Loucy (cell line): ENCODE measurements around the gene MELK.

ENCODE experiments used
- H2AFZ ChIP-seq: fragments of 200-600 bp; sonication (generic); 2 replicates; pipeline ENCODE4 v1.6.0; 2016; ENCODE audit warnings: antibody characterized with exemption, mild to moderate bottlenecking, low read length, moderate library complexity
- H3F3A ChIP-seq: fragments of 200-600 bp; 2 replicates; pipeline ENCODE4 v1.6.0; 2016; ENCODE audit warnings: antibody characterized with exemption, low read depth, mild to moderate bottlenecking
- H3K27me3 ChIP-seq: fragments of 200-600 bp; sonication (generic); 2 replicates; pipeline ENCODE4 v1.6.1; 2014; ENCODE audit warnings: low read length, mild to moderate bottlenecking; ENCODE audit not compliant: insufficient read depth, poor library complexity, severe bottlenecking
- H3K36me3 ChIP-seq: fragments of 200-600 bp; sonication (generic); 2 replicates; pipeline ENCODE4 v1.6.1; 2016; ENCODE audit warnings: low read length; ENCODE audit not compliant: insufficient read depth
- H3K4me1 ChIP-seq: fragments of 200-600 bp; sonication (generic); 2 replicates; pipeline ENCODE4 v1.5.1; 2014; ENCODE audit warnings: low read length, mild to moderate bottlenecking; ENCODE audit not compliant: insufficient read depth, poor library complexity, severe bottlenecking
- H3K4me2 ChIP-seq: fragments of 200-600 bp; sonication (generic); 2 replicates; pipeline ENCODE4 v1.6.0; 2014; ENCODE audit warnings: antibody characterized with exemption, low read length, low read depth, mild to moderate bottlenecking; ENCODE audit not compliant: poor library complexity, severe bottlenecking
- H3K4me3 ChIP-seq: fragments of 200-600 bp; sonication (generic); 2 replicates; pipeline ENCODE4 v1.5.1; 2014; ENCODE audit warnings: low read length, mild to moderate bottlenecking, mixed read lengths; ENCODE audit not compliant: poor library complexity, severe bottlenecking
- H3K79me2 ChIP-seq: fragments of 200-600 bp; sonication (generic); 2 replicates; pipeline ENCODE4 v1.6.1; 2014; ENCODE audit warnings: low read length; ENCODE audit not compliant: insufficient read depth
- H3K9ac ChIP-seq: fragments of 200-600 bp; sonication (generic); 2 replicates; pipeline ENCODE4 v1.6.0; 2014; ENCODE audit warnings: mild to moderate bottlenecking, low read depth, low read length, moderate library complexity; ENCODE audit not compliant: poor library complexity, severe bottlenecking
- H3K9me2 ChIP-seq: fragments of 200-600 bp; sonication (generic); replicated peaks from 2 replicates; pipeline ENCODE4 v1.6.1; 2016; ENCODE audit warnings: low read depth, low read length, mixed read lengths
- H3K9me3 ChIP-seq: fragments of 200-600 bp; sonication (generic); 2 replicates; pipeline ENCODE4 v1.6.1; 2014; ENCODE audit warnings: mild to moderate bottlenecking, antibody characterized with exemption, low read length, low read depth; ENCODE audit not compliant: insufficient read depth
- H4K20me1 ChIP-seq: fragments of 200-600 bp; sonication (generic); 2 replicates; pipeline ENCODE4 v1.6.0; 2014; ENCODE audit warnings: antibody characterized with exemption, low read length, mild to moderate bottlenecking; ENCODE audit not compliant: insufficient read depth, poor library complexity, severe bottlenecking
- EZH2phosphoT487 ChIP-seq: fragments of 200-600 bp; IDR thresholded peaks from 2 replicates; pipeline ENCODE4 v1.6.1; 2018; ENCODE audit warnings: antibody characterized with exemption, mild to moderate bottlenecking, moderate library complexity, borderline replicate concordance
- TF ChIP-seq, protein P1 (sequence below): fragments of 200-600 bp; sonication (generic); conservative IDR thresholded peaks from 2 replicates; pipeline ENCODE4 v1.5.1; 2014; ENCODE audit warnings: mild to moderate bottlenecking, antibody characterized with exemption, low read length

The MELK gene

DNA sequence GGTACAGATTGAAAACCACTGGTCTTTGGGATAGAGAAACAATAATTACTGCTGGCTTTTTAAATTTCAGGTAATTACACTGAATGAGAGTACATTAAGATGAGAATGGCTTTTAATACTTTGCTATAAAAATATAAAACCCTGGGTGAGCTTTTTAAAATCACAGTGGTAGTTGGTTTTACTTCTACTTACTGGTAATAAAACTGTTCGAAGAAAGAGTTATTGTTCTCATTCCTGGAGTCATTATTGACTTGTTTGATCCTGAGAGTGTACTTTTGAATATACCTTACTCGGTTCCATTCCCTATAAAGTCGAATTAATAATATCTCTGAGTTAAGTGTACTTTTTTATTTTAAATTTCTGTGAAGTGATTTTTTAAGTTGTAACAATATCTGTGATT, 21.5 kb downstream of the MELK start:
- Histone ChIP-seq H3K4me2 (no peak overlapping the region), H4K20me1 (no peaks in the 10 kb centered on the region), H3K4me1 (no peaks in the 10 kb centered on the region), H3K27me3 (no peaks in the 10 kb centered on the region), H3K79me2 (no peaks in the 10 kb centered on the region), H2AFZ (no peak overlapping the region), H3K4me3 (no peak overlapping the region), H3K36me3 (peaks cover 83% of the 10 kb centered on the region), H3K9me2 (no peaks in the 10 kb centered on the region), H3K9me3 (no peaks in the 10 kb centered on the region), H3K9ac (no peak overlapping the region), H3F3A (no peaks in the 10 kb centered on the region)
- no peak for TF ChIP-seq EZH2phosphoT487
- TF ChIP-seq, protein P1, sequence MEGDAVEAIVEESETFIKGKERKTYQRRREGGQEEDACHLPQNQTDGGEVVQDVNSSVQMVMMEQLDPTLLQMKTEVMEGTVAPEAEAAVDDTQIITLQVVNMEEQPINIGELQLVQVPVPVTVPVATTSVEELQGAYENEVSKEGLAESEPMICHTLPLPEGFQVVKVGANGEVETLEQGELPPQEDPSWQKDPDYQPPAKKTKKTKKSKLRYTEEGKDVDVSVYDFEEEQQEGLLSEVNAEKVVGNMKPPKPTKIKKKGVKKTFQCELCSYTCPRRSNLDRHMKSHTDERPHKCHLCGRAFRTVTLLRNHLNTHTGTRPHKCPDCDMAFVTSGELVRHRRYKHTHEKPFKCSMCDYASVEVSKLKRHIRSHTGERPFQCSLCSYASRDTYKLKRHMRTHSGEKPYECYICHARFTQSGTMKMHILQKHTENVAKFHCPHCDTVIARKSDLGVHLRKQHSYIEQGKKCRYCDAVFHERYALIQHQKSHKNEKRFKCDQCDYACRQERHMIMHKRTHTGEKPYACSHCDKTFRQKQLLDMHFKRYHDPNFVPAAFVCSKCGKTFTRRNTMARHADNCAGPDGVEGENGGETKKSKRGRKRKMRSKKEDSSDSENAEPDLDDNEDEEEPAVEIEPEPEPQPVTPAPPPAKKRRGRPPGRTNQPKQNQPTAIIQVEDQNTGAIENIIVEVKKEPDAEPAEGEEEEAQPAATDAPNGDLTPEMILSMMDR: no peak

DNA sequence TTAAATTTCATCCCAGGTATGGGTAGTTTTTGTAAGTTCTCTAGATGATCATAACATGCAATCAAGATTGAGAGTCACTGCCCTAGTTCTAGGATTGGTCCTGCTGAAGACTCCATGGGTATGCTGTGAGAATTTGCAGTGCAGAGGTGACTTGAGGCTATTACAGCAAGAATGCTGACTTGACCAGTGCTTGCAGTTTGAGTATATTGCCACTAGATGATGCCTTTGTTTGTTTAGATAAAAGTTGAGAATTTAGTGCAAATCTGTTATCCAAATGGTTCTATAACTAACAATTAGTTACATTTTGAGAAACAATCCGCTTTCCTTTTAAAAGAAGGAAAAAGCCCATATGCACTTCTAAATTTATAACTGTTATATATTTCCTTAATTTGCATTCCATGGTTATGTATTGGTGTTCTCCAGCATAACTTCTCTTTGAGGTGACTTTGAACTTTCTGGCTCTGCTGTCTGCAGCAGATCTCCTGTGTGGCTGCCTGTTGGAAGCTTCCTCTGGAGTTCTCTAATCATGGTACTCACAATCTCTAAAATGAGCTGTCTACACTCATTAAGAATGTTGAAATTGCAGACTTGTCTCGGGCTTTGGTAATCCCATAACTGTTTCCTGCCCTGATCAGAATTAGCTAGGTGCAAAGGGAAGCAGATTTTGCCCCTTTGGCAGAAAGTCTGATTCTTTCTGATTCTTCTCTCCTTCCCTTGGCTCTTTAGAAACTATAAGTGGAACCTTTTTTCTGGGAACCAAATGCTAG, 24.9 kb downstream of the MELK start:
- H3K9me2 ChIP-seq: no peaks in the 10 kb centered on the region
- H3K36me3 ChIP-seq: peaks cover 80% of the 10 kb centered on the region
- H3K4me3 ChIP-seq: no peak overlapping the region
- no peak overlapping the region for H2AFZ ChIP-seq
- no peaks in the 10 kb centered on the region for H3K79me2 ChIP-seq
- no peaks in the 10 kb centered on the region for H3K9me3 ChIP-seq
- H4K20me1 ChIP-seq: no peaks in the 10 kb centered on the region
- no peaks in the 10 kb centered on the region for H3F3A ChIP-seq
- H3K9ac ChIP-seq: no peak overlapping the region
- no peak for TF ChIP-seq EZH2phosphoT487
- TF ChIP-seq, protein P1: peak; percentile 69
- H3K4me2 ChIP-seq: no peak overlapping the region
- H3K27me3 ChIP-seq: no peaks in the 10 kb centered on the region
- no peaks in the 10 kb centered on the region for H3K4me1 ChIP-seq

DNA sequence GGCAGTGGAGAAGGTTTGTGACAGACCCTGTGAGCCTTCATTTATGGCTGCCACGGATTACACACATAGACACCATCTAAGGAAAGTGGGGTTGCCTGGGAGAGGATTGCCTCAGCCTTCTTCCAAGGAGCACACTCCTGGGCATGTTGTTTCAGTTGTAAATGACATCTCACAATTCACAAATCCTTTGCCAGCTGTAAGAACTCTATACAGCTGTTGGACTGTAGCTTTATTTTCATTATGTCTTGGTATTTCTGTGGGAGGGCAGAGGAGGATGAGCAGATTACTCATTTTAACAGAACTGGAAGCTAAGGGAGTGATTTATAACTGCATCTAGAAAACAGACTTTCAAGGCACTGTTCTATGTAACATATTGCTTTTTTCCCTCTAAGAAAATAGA, 25.6 kb downstream of the MELK start:
- H3K9ac ChIP-seq: no peak overlapping the region
- H4K20me1 ChIP-seq: no peaks in the 10 kb centered on the region
- H2AFZ ChIP-seq: no peak overlapping the region
- no peaks in the 10 kb centered on the region for H3K9me3 ChIP-seq
- H3F3A ChIP-seq: no peaks in the 10 kb centered on the region
- H3K79me2 ChIP-seq: no peaks in the 10 kb centered on the region
- H3K9me2 ChIP-seq: no peaks in the 10 kb centered on the region
- no peak overlapping the region for H3K4me2 ChIP-seq
- no peaks in the 10 kb centered on the region for H3K27me3 ChIP-seq
- H3K4me1 ChIP-seq: no peaks in the 10 kb centered on the region
- H3K4me3 ChIP-seq: no peak overlapping the region
- TF ChIP-seq, protein P1: no peak
- no peak for TF ChIP-seq EZH2phosphoT487
- peaks cover 80% of the 10 kb centered on the region for H3K36me3 ChIP-seq
